ENCODE data around the gene OR2W1.

OR2W1 gene, protein sequence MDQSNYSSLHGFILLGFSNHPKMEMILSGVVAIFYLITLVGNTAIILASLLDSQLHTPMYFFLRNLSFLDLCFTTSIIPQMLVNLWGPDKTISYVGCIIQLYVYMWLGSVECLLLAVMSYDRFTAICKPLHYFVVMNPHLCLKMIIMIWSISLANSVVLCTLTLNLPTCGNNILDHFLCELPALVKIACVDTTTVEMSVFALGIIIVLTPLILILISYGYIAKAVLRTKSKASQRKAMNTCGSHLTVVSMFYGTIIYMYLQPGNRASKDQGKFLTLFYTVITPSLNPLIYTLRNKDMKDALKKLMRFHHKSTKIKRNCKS

DNA sequence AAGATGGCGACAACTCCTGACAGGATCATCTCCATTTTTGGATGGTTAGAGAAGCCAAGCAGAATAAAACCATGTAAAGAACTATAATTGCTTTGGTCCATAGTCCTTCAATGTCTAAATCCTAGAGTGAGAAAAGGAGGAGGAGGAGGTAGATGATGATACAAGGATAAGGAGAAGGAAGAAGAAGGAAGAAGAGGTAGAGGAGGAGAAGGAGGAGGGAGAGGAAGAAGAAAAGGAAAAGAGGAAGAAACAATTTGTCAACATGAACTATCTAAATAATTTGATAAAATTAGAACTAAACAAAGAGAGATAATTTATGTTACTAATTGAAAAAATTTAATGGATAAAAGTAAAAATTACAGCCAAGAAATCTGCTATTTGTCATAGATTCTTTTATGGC lies at the start of gene OR2W1:
Gene OR2W1, minus strand, starts transcription at position 101 of the 400 bp plus-strand sequence. Its CDS starts 0 bp downstream, at position 101.
- DNase-seq = no peak

- no peak for DNase-seq
Measured at GRCh38 chr6:29092957-29093356, 48.0 kb upstream of the OR2W1 start.

GRCh38 chr6:29087213-29087612 lies 42.2 kb upstream of the OR2W1 start, which contains the start of gene OR2B3:
TSS of gene OR2B3 (minus strand) at chr6:29087313. CDS start at chr6:29087248, 65 bp downstream.
- DNase-seq = no peak

GRCh38 chr6:29082457-29082856 lies 37.5 kb upstream of the OR2W1 start:
- no peak for DNase-seq

GRCh38 chr6:29081312-29081711 lies 36.3 kb upstream of the OR2W1 start:
- no peak for DNase-seq

GRCh38 chr6:29079203-29079602 lies 34.2 kb upstream of the OR2W1 start:
- DNase-seq = no peak

DNA sequence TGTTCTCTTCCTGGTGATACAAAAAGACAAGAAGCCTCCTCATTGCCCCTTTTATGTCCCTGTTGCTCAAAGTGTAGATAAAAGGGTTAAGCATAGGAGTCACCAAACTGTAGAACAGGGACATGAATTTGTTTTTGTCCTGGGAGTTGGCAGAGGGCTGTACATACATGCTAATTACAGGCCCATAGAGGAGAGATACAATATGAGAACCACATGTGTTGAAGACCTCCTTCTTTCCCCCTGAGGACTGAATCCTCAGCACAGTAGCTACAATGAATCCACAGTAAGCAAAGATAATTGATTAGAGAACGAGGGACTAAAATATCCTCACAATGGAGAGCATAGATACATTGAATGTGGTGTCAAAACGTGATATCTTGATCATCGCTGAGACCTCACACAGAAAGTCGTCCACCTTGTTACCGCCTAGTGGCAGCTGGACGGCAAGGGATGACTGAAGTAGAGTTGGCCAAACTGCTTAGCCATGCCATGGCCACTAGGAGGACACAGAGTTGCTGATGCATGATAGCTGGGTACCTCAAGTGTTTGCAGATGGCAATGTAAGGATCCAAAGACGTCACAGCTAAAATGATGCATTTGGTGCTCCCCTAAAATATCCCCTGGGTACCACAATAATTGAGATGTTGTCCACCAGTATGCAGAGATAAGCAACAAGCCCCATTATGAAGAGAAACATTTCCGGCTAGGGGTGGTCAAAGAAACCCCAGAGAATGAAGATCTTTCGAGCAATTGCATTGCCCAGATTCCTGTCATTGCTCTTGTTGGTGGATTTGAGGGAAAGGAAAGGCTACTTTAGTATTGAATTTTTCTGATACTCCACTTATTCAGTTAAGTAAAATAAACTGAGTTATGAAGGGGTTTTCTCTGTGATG lies 27.1 kb upstream of the OR2W1 start:
- no peak for DNase-seq

DNA sequence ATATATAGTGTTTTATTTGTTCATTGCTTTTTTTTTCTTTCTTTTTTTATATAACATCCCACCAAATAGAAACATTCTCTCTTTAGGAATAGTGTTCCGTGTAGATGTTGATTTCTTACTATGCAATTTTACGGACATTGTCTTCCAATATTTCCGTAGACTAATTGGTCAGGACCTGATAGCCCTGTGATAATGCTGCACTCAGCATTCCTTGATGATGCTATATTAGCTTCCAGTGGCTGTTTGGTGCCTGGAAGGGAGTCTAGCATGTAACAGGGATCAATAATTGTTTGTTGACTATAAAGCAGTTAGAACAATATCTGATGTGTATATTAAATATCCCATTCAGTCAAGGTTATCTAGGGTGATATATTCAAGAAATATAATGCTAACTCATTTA lies 6.7 kb upstream of the OR2W1 start:
- DNase-seq = no peak

DNA sequence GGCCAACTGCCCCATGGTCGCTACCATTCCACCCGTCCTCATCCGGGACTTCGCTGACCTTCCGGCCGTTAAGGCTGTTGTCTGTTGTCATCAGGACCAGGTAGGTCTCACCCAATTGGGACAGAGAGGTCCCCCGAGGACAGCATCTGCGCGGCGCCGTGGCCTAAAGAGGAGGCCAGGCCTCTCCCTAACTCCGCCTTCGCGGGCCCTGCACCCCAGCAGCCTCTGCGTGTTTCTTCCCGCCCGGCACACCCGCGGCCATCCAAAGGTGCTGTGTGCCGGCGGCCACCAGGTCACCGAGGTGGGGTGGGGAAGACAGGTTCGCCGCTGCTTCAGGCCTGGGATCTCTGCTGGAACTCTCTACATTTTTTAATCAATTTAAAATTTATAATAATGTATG lies 9.0 kb downstream of the OR2W1 start:
- no peak for DNase-seq

GRCh38 chr6:29028821-29029220 lies 16.2 kb downstream of the OR2W1 start:
- no peak for DNase-seq

GRCh38 chr6:29025927-29026585 lies 18.9 kb downstream of the OR2W1 start:
- DNase-seq = no peak

DNA sequence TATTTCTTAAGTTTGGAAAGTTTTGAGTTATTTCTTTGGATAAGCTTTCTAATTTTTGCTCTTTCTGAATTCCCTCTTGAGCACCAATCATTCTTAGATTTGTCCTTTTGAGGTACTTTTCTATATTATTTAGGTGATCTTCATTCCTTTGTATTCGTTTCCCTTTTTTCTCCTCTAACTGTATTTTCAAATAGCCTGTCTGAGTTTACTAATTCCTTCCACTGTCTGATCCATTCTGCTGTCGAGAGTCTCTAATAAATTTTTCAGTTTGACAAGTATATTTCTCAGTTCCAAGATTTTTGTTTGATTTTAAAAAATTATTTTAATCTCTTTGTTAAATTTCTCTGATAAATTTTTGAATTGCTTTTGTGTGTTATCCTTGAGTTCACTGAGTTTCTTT lies 23.5 kb downstream of the OR2W1 start:
- no peak for DNase-seq

DNA sequence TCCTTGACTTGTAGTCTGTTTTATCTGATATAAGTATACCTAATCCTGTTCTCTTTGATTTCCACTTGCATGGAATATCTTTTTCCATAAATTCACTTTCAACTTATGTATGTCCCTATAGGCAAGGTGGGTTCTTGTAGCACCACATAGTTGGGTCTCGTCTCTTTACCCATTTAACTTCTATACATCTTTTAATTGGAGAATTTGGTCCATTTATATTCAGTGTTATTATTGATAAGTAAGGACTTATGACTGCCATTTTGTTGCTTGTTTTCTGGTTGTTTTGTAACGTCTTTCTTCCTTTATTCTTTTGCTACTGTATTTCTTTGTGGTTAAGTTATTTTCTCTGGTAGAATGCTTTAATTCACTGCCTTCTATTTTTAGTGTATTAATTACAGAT lies 25.3 kb downstream of the OR2W1 start:
- DNase-seq = no peak

DNA sequence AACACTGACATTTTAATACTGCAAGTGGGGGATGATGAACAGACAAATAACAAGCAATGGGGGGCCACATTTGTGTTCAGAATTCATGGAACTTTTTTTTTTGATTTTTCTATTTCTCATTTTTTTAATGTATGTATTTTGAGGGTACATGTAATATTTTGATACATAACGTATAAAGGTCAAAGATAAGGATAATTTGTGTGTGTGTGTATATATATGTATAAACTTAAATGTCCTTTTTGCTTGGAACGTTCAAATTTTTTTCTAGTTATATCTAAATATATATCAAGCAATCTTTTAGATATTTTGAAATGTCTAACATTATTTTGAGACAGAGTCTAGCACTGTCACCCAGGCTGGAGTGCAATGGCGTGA lies 27.6 kb downstream of the OR2W1 start:
- no peak for DNase-seq

DNA sequence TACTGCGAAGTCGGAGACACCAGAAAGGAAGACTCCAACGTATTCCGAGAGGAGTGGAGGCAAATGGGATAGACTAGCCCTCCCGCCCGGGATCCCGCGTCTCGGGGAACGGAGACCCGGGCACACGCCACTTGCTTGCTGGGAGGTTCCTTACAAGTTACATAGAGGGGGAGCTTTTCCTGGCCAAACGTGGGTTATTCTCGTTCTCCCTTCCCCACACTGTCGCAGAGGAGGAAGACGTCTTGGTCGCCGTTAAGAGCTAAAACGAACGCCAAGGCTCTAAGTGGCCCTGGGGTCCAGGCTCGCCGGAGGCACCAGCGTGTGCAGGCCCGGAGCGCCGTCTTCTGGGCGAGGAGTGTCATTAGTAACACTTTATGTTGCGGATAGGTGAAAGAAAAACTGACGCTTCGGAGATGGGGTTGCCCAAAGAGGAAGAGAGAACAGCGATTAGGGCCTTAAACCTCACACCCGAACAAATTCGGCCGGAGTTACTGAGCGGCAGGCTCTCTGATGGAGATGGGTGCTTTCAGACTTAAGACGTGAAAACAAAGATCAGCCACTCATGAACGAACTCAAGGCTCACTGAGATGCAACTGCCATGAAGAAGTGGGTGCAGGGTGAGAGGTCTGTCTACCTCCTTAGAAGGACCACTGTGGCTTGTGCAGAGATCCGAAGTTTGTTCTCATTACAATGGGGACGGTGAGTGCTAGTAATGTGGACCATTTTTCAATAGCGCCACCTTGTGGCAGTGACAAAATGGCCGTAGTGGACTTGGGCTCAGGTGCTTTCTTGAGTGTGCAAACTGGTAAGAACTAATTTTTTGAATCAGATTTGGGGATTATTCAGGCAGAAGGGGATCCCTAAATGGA lies 28.2 kb downstream of the OR2W1 start:
- peak; percentile 58 to 86 (median 73) for DNase-seq

DNA sequence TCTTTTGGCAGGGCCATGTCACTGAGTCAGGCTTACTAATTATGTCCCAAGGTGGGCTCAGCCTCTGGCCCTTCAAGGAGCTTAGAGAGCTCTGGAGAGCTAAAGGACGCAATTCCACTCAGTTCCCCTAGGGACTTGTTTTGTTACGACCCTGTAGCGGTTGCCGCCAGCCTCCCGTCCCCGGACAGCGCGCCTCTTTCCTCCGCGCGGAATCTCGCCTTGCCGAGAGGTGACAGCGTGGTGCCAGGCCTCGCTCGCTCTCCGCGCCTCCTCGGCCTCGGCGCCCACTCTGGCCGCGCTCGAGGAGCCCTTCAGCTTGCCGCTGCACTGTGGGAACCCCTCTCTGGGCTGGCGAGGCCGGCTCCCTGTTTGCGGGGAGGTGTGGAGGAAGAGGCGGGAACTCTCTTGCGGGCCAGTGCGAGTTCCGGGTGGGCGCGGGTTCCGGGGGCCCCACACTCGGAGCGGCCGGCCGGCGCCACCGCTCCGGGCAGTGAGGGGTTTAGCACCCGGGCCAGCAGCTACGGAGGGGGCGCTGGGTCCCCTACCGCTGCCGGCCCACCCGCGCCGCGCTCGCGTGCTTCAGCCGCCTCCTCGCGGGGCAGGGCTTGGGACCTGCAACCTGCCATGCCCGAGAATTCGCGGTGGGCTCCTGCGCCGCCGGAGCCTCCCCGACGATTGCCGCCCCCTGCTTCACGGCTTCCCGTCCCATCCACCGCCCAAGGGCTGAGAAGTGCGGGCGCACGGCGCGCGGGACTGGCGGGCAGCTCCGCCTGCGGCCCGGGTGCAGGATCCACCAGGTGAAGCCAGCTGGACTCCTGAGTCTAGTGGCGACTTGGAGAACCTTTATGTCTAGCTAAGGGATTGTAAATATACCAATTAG lies 30.0 kb downstream of the OR2W1 start:
- peak in 1 of 6 experiments; percentile 3 for DNase-seq

GRCh38 chr6:29011276-29011734 lies 33.7 kb downstream of the OR2W1 start:
- peak; percentile 17 to 45 (median 30) for DNase-seq

- DNase-seq = no peak
Measured at GRCh38 chr6:29009358-29009757, 35.6 kb downstream of the OR2W1 start.

DNA sequence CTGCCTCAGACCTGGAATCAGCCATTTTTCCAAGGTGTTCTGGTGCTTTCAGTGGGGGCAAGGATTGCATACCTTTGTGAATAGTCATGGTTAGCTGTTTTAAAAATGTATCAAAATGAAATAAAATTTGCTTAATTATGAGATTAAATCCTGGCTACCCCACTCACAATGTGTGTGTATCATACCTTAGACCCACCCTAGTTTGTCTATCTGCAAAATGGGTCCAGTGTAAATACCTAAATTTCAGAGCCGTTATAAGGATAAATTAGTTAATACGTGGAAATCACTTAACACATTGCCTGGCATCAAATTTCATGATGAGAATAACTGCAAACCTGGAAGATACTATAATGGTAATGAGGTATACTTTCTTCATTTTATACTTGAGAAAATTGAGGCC lies 36.9 kb downstream of the OR2W1 start:
- no peak for DNase-seq

DNA sequence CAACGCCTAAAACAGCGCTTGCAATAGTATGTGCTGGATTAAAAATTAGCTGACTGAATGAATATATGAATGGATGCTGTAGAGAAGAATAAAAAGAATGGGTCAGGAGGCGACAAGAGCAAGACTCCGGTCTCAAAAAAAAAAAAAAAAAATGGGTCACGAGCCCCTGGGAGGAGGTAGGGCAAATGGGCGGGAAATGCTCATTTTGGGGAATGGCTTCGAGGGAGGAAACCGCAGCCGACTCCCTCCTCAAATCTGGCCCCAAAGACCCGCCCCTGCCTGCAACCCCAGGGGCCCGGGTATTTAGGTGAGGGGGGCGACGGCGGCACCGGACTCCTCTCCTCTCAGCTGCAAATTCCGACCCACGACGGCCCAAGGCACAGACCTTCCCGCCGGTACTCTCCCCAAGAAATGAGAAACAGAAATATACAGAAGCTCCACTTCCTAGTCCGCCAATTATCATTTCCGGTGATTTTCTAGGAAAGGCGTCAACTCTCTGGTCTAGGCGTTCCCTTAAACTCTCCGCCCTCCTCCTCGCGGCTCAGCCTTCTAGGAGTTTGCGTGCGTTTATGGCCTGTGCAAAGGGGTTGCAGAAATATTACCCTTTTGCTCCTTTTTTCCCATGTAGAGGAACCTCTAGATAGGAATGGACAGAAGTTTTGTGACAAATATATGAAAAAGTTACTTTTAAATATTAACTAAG lies 39.6 kb downstream of the OR2W1 start, which contains the start of gene ZNF311:
Gene ZNF311, minus strand, starts transcription at position 133 of the 703 bp plus-strand sequence. CDS start 1,361 bp downstream, outside the sequence.
- peak in 5 of 6 experiments; percentile 4 to 49 (median 26) for DNase-seq

Measured in stimulated activated naive CD4-positive, alpha-beta T cell (primary cell).